Calu3 (cell line): ENCODE data around the gene EPN3. TPM values are rescaled to one million over a fixed set of nuclear protein-coding genes. Genes with fewer than 3 reads are reported as not detected.
A peak's percentile ranks its signal among the peaks of the same experiment; 100 is the strongest.

Source experiments
- BruUV-seq: library from RNA; stranded (reverse); fragments of 400-500 nt; replicated peaks from 2 replicates; lab custom pipeline; 2021; lab: Mats Ljungman, UMichigan
- CTCF ChIA-PET: fragments of 300-600 bp; sonication (Branson Sonifier 250); formaldehyde crosslinking; loops from one replicate; lab custom pipeline; 2022; ENCODE audit warnings: antibody characterized with exemption; lab: Charles Lee
- DNase-seq: peaks from one replicate; pipeline ENCODE4 v3.0.0; 2022
- H3K27ac Mint-ChIP-seq: one replicate; pipeline ENCODE4 v1.8.0; 2022; ENCODE audit warnings: mixed read lengths; ENCODE audit not compliant: unreplicated experiment
- H3K27me3 Mint-ChIP-seq: one replicate; pipeline ENCODE4 v1.8.0; 2022; ENCODE audit warnings: mixed read lengths; ENCODE audit not compliant: unreplicated experiment
- H3K36me3 Mint-ChIP-seq: one replicate; pipeline ENCODE4 v1.8.0; 2022; ENCODE audit warnings: mild to moderate bottlenecking, moderate library complexity, mixed read lengths; ENCODE audit not compliant: insufficient read depth, unreplicated experiment
- H3K4me1 Mint-ChIP-seq: one replicate; pipeline ENCODE4 v1.8.0; 2022; ENCODE audit warnings: mild to moderate bottlenecking, low read depth, mixed read lengths; ENCODE audit not compliant: unreplicated experiment
- H3K4me3 Mint-ChIP-seq: one replicate; pipeline ENCODE4 v1.8.0; 2022; ENCODE audit warnings: mild to moderate bottlenecking, low read depth, moderate library complexity, mixed read lengths; ENCODE audit not compliant: unreplicated experiment
- H3K9me3 Mint-ChIP-seq: one replicate; pipeline ENCODE4 v1.8.0; 2022; ENCODE audit warnings: low read depth, mixed read lengths; ENCODE audit not compliant: unreplicated experiment
- intact Hi-C: fragments of 100-400 bp; cut with micrococcal nuclease; formaldehyde crosslinking; loops from one replicate; pipeline ENCODE4 v1.10.0; 2022; ENCODE audit not compliant: unreplicated experiment
- total RNA-seq: library from RNA; stranded (reverse); gene quantifications from 2 replicates; pipeline ENCODE4 v1.2.3, GENCODE V29; 2022
- TF ChIP-seq, protein P1 (sequence below): fragments of 200-600 bp; IDR thresholded peaks from one replicate; pipeline ENCODE4 v1.8.0; 2022; ENCODE audit warnings: antibody characterized with exemption; ENCODE audit not compliant: unreplicated experiment

The EPN3 gene
- total RNA-seq, 1 experiment from 2014 or later = 41.9 TPM

DNA sequence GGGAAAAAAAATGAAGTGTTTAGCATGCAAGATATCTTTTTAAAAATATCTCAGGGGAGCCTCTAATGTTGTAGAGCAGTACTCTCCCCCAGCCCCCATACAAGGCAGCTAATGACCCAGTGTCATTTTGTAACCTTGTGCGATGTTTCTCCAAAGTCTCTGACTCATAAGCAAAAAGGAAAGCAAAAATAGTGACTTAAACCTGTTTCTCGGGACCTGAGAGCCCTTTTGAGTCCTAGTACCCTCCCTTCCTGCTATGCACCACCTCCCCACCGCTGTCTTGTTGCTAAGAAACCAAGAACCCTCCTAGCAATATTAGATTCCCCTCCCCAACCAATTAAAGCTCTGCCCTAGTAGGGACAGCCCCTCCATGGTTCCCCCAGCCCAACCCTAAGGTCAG is 21.5 kb upstream of the EPN3 start:
- intact Hi-C loops = no loop called here
- Mint-ChIP-seq H3K4me1 (peaks cover 28% of the 10 kb centered on the region), H3K27me3 (no peaks in the 10 kb centered on the region), H3K27ac (peak overlapping the region; percentile 32), H3K36me3 (peaks cover 9% of the 10 kb centered on the region), H3K4me3 (no peak overlapping the region), H3K9me3 (no peaks in the 10 kb centered on the region)
- TF ChIP-seq, protein P1, sequence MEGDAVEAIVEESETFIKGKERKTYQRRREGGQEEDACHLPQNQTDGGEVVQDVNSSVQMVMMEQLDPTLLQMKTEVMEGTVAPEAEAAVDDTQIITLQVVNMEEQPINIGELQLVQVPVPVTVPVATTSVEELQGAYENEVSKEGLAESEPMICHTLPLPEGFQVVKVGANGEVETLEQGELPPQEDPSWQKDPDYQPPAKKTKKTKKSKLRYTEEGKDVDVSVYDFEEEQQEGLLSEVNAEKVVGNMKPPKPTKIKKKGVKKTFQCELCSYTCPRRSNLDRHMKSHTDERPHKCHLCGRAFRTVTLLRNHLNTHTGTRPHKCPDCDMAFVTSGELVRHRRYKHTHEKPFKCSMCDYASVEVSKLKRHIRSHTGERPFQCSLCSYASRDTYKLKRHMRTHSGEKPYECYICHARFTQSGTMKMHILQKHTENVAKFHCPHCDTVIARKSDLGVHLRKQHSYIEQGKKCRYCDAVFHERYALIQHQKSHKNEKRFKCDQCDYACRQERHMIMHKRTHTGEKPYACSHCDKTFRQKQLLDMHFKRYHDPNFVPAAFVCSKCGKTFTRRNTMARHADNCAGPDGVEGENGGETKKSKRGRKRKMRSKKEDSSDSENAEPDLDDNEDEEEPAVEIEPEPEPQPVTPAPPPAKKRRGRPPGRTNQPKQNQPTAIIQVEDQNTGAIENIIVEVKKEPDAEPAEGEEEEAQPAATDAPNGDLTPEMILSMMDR = no peak
- CTCF ChIA-PET = interaction anchor here (1.4 kb wide), 1 partner anchor 10 kb away, joined by 4 read pairs; no protein-coding TSS in a partner anchor
- peak; percentile 48 for DNase-seq
- BruUV-seq = no TSS peak

DNA sequence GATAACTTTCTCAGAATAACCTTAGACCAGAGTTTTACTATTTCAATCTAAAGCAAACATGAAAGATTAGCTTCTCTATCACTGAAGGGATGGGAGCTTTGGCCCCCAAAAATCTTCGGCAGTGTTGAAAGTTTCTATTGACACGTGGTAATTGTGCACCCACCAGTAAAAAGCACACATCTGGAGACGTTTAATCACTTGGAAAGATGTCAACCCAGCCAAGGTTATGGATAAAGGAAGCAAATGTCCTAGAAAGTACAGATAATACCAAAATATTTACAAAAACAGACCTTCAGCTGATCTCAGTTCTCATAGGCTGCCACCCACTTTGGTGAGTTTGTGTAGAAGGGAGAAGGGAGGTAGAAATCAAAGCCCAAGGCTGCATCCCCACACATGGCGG is 19.0 kb upstream of the EPN3 start:
- intact Hi-C loops = no loop called here
- Mint-ChIP-seq H3K4me3 (no peak overlapping the region), H3K9me3 (no peaks in the 10 kb centered on the region), H3K27ac (no peak overlapping the region), H3K36me3 (peaks cover 5% of the 10 kb centered on the region), H3K4me1 (peaks cover 26% of the 10 kb centered on the region), H3K27me3 (peaks cover 19% of the 10 kb centered on the region)
- CTCF ChIA-PET = interaction anchor here (0.6 to 0.7 kb wide), 2 partner anchors 151 to 331 kb away, joined by 3 read pairs; no protein-coding TSS in a partner anchor
- no peak for DNase-seq
- TF ChIP-seq, protein P1 = no peak
- BruUV-seq = no TSS peak

DNA sequence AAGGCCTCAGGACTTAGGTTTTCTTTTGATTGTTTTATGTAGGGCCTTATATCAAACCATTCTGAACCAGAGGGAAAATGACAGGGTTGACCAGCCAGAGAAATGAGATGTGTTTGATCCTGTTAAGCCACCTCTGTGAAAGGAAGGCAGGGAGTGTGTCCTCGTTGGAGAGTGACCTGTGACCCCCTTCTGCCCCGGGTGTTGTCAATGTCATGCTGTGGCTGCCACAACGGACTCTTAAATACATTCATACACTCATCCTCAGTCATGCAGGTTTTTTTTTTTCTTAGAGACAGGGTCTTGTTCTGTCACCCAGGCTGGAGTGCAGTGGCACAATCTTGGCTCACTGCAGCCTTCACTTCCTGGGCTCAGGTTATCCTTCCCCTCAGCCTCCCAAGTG is 18.1 kb upstream of the EPN3 start:
- Mint-ChIP-seq H3K4me1 (peaks cover 18% of the 10 kb centered on the region), H3K36me3 (peaks cover 4% of the 10 kb centered on the region), H3K27ac (no peak overlapping the region), H3K9me3 (no peaks in the 10 kb centered on the region), H3K4me3 (no peak overlapping the region), H3K27me3 (peaks cover 25% of the 10 kb centered on the region)
- no peak for DNase-seq
- CTCF ChIA-PET = no interaction called here
- intact Hi-C loops = no loop called here
- no TSS peak for BruUV-seq
- TF ChIP-seq, protein P1 = no peak

DNA sequence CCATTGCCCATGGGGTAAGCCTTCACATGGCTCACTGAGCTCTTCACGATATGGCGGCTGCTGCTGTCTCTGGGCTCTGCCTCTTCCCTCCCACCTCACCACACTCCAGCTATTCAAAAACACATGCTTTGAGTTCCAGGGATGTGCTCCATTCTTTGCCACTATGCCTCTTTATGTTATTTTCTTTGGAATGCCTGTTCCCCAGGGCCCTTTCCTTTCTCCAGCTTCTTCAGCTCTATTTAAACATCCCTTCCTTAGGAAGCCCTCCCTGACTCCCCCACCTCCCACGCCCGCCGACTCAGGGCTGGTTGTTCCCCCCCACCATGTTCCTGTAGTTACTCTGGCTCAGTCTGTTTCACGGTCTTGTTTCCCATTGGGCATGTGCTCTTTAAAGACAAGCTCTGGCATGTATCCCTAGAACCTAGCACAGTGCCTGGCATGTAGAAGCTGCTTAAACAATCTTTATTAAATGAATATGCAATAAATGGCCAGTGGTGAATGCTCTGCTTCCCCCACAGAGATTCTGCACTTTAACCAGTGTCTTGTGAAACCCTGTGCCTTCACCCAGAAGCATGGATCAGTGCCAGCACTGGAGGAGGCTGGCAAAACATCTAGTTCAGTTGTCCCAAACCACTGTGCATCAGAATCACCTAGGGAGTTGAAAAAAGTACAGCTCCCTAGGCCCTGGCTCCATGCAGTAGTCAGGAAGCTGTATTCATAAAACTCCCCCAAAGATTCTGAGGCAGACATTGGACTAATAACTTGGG is 17.4 kb upstream of the EPN3 start:
- no peak overlapping the region for H3K4me3 Mint-ChIP-seq
- no peak for DNase-seq
- CTCF ChIA-PET = interaction anchor here (0.8 to 1.2 kb wide), 2 partner anchors 16 to 32 kb away, joined by 6 to 8 read pairs; no protein-coding TSS in a partner anchor
- H3K36me3 Mint-ChIP-seq = peaks cover 4% of the 10 kb centered on the region
- H3K27ac Mint-ChIP-seq = no peak overlapping the region
- TF ChIP-seq, protein P1 = no peak
- H3K27me3 Mint-ChIP-seq = peaks cover 25% of the 10 kb centered on the region
- BruUV-seq = no TSS peak
- intact Hi-C loops = no loop called here
- H3K4me1 Mint-ChIP-seq = peaks cover 18% of the 10 kb centered on the region
- no peaks in the 10 kb centered on the region for H3K9me3 Mint-ChIP-seq
